HG03025 (cell line): Measurements from ENCODE around the gene HOXB7.

Experiments
- ATAC-seq: cut with Tn5 transposase; IDR thresholded peaks from one replicate; pipeline ENCODE4 v1.9.1; 2021; ENCODE audit warnings: mild to moderate bottlenecking, moderate library complexity; ENCODE audit not compliant: unreplicated experiment, low FRiP score

Gene HOXB7

DNA sequence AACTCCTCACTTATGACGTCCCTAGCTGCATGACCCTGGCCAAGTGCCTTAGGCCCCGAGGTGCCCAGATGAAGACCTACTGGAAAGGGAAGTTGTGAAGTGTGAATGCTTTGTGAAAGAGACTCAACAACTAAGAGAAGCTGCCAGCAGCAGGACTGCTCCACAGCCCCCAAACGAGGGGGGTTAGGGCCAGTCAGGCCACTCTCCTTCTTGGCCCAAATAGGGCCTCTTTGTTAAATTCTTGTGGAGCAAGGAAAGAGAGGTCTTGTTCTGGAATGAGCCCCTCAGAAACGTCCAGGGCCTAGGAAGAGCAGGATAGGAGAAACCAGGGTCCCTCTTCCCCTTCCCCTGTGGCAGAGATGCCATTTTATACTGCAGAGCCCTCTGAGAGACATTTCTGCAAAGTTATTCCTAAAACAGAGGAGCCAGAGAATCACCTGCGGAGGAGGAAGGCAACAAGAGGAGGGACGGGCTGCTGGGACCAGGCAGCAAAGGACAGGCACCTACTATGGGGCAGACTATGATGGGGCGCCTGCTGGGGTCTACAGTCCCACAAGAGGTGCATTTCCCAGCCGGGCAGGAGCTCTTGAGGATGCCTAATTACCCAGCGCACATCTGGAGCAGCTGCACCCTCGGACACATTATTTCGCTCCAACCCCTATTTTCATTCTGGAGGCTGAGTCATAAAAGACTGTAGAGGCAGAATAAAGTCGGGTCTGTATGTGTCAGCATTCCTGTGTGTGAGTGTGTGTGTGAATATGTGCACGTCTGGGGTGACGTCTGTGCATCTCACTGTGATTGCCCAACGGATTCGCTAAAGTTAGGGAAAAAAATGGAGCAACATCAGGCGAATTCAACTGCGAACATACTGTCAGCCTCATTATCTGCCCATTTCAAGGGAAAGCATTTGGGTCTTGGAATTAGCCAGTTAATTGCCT, 26.8 kb upstream of the HOXB7 start:
- ATAC-seq: no peak

DNA sequence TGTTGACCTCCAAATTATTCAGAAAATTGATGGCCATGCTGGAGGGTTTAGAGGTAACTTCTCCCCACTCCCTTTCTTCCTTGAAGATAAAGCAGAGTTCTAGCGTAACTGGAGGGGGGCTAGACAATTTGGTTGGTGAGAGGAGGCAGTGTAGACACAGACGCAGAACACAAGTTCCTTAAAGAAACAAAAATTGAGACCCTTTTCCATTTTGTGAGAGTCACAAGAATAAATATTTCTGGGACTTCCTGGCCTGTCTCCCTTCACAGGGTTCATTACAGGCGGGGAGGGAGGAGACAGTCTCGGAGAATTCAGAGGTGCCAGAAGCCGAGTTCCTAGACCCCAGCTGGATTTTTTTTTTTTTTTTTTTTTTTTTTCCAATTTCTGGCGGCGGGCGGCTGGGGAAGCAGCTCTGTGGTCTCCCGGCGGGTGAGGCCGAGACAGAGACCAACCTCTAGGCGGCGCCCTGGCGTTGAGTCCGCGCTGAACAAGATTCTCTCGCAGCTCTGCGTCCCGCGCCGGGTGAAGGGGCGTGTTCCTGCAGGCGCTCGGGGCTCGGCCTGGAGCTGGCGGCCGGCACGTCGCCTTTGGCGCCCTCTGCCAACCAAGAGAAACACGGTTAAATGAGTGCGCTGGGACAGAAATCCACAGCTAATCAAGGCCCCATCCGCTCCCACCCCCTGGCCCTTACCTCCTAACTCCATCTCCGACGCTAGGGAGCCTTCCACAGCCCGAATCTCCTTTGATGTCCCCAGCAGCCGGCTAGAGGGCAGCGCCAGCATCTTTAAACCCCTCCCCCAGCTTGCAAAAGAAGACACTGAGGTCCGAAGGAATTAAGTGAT, 25.6 kb upstream of the HOXB7 start:
- no peak for ATAC-seq

GRCh38 chr17:48634493-48635208, 23.8 kb upstream of the HOXB7 start:
- no peak for ATAC-seq

GRCh38 chr17:48633266-48633677, 22.5 kb upstream of the HOXB7 start:
- no peak for ATAC-seq

DNA sequence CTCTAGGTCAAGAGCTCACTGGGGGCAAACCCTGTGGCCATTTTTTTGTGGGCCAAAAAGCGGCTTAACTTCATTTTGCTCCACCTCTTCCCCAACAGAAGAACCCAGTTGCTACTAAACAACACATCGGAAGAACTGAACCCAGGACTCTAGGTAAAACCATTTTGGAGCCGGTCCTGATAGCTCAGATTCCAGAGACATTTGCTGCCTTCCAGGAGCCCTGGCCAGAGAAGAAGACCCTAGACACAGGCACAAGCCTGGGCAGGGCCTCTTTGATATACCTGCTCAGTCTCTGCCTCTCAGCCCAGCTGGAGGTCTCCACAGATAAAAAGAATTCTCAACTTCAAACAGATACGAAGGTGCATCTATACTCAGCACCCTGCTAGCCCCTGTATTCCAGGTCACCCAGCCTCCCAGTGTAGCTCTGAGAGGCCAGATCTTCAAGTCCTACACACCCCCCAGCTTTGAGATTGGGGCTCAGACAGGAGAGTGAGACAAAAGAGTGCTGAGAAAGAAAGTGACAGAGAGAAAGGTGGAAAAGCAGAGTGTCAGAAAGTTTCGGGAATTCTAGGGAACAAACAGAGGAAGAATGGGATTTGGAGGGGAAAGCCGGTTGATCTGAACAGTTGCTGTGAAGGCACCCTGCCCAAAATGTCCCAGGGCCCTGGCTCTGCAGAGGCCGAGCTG, 21.9 kb upstream of the HOXB7 start:
- ATAC-seq: no peak

DNA sequence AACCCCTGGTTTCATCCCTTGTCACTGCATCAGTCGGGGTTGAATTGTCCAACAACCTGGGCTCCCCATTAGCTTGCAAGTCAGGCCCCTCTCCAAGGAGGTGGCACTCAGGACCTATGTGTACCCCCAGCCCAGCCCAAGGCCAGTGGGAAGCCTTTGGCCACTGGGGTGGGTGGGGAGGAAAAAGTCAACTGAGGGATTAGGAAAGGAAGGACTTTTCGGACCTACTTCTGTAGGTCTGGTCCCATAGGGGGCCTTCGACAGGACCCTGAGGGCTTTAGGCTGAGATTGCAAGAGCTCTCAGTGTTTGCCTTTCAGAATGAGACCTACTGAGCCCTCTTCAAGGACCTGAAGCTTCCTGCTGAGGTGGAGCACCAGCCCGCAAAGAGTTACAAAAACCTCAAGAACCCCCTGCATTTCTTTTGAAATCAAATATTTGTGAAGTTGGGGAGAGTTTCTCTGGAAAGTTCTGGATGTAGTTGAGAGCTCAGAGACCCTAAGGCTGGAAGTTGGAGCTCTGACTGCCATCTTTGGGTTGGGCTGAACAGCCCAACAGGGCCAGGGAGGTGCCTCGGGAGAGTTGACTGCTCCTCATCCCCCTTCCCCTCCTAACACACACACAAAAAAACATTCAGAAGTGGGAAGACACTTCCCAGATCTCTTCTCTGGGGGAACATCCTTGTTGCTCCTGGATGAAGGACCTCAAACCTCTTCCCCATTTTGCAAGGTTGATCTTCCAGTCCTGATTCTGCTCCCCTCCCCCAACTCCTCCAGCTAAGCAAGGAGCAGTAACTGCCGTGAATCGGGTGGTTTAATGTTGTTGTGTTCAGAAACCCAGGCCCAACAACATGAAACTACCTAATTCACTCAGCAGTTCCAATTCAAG, 21.1 kb upstream of the HOXB7 start:
- no peak for ATAC-seq

- no peak for ATAC-seq
Observed at GRCh38 chr17:48630925-48631692, 20.3 kb upstream of the HOXB7 start.

DNA sequence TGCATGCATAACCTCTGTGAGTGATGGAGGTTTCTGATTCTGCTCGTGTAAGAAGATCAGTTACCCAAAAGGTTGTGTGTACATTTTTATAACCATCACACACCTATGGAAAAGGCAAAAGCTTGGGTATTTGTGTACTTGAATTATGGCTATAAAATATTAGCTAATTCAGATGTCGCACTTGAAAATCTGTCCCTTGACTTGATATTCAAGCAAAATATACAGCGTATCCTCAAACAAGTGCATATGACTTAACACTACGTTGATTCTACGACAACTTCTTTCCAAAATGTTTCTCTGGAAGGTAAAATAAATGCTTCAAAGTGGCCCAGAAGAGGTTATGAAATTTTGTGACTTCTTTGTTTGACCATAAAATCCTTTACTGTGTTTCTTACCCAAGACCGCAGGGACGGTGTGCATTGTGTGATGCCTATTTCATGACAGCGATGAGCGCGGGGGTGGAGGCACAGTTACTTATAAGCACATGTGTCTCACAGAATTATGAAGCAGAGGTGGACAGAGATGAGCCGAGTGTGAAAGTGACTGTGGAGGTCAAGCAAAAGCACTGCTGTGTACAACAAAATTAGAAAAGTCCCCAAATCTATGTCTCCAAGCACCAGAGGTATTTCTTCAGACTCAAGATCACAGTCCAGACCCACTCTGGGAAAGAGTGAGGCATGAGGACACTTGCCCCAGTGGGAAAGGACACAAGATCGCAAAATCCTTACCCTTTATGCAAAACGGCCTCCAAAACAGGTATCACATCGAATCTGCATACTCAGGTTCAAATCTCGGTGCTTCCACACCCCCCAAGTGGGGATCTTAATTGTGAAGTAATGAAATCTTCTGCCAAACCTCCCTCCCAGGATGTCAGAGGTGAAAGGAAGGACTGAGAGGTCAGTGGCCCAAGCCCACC, 19.4 kb upstream of the HOXB7 start:
- ATAC-seq: no peak

DNA sequence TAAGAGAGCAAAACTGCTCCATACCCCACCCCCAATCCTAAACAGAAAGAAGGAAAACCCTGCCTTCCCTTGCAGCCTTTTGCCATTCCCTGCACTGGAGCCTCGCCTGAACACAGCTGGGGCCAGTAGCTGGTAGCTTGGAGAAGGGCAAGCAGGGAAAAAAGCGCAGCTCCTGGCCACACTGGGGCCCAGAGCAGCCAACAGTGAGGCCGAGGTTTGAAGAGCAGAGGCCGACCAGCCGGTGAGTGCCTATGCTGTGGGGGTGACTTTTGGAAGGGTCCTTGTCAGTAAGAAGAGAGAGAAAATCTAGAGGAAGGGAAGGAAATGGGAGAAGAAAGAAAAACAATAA, 18.6 kb upstream of the HOXB7 start:
- no peak for ATAC-seq

DNA sequence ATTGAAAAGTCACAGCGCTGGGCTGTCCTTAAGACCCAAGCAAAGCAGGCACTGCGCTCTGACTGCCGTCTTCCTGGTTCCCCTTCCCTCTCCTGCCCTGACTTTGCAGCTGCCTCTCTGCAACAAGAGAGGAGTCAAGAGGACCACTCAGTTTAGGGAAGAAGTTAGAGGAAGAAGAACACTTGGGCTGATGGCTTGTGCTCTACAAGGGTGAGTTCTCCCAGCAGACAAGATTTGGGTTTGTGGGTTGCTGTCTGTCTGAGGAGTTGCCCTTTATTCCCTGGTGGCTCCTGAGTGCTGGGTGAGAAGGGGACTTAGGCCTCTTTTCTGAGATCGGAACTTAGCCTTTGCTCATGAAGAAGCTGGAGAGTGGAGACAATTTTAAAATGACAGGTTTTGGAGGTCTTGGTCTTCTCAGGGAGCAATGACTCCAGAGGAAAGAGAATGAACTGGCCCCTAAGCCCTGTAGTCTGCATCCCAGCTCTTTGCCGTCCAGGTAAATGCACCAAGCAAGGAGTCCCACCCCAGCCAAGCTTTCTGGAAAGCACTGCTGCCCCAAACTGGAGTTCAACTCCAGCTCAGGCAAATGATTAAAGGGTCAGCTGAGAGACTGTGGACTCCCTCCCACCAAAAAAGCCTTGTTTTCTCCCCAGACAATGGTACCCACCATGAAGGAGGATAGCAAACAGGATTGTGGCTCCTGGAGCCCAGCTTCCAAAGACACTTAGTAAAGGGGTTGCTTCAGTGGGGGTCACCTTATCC, 18.0 kb upstream of the HOXB7 start:
- no peak for ATAC-seq

DNA sequence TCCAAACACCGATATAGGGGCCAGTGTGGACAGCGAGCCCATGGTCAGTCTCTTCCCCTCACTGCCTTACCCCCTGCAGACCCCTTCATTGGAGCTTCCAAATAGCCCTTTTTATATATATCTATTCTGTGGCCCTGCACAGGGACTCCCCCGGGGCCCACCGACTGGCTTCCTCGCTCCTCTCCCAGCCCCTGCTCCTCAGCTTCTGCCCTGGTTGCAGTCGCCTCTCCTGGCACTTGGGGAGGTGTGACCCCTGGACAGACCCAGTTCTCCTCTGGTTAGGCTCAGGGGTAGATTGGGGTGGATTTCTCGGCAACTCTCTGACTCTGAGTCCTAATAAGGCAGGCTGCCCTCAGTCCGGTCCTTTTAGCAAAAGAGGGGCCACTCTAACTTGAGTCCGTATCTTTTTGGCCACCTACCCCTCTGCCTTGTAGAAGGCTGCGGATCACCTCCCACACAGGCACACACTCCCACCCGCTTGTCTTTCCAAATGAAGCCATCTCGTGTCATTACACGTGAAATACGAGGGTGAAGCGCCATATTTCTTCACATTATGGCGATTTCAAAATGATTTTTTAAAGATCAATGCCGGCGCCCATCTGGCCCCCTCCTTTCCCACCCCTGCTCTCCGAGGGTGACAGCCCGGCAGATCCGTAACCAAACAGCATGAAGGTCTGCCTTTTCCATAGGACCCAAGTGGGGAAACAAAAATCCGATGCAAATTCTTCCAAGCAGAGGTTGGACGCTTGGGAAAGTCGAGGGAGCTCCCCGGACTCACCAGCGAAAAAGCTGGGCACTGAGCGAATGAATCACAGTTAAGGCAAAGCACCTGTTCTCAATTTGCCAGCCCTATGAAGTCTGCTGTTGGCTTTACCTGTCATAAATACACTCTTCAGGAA, 17.1 kb upstream of the HOXB7 start:
- ATAC-seq: no peak

DNA sequence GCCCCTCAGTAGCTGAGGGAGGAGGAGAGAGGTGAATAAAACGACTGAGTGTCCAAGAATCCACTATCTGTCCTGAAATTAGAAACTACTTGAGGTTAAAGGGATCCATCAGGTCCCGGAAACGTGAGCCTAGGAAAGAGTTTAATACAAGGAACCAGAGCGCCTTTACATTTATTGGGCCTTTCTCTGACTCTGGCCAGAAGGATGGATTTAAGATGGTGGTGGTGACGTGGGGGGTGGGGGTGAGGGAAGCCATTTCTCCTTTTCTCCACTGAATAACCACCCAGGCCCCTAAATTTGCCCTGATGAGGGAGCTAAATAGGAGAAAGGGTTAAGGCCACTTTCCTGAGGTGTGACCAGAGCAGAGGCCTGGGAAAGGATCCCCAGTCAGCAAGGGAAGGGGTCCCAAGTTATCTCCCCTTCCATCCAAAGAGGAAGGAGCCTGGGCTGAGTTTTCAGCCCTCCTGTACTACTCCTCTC, 16.3 kb upstream of the HOXB7 start:
- ATAC-seq: no peak

GRCh38 chr17:48626245-48627117, 15.7 kb upstream of the HOXB7 start, which contains the start of gene HOXB9:
HOXB9 (minus strand) TSS chr17:48626358; CDS start chr17:48626269, 89 bp downstream.
- ATAC-seq: no peak

- ATAC-seq: no peak
Observed at GRCh38 chr17:48625495-48626244, 14.9 kb upstream of the HOXB7 start.
